SK-N-SH treated with all-trans-retinoic acid at 6 μM for 48 hours (cell line): ENCODE measurements around the gene GRIK3.

Experiments
- RARB ChIP-seq: fragments of 250-450 bp; sonication (Bioruptor Pico); IDR thresholded peaks from 2 replicates; pipeline ENCODE4 v1.8.0; 2021; ENCODE audit warnings: mild to moderate bottlenecking, moderate library complexity
- ZFP30 ChIP-seq: fragments of 450-650 bp; formaldehyde crosslinking; IDR thresholded peaks from 2 replicates; pipeline ENCODE4 v1.5.0; 2022; ENCODE audit warnings: mild to moderate bottlenecking, moderate library complexity

DNA sequence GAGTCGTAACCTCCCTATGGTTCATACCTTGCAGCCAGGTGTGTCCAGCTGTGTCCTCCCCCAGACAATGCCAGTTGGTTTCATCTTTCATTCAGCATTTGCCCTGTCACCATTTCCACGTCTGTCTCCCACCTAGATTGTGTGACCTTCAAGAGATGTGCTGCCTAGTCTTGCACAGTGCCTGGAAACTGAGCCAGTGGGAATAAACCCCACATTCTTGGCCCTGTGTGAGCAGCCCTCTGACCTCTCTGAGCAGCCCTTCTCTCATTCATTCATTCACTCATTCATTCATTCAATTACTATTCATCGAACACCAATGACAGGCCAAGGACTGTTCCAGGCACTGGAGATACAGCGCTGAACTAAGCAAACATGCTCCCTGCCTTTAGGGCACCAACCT lies 115.7 kb downstream of the GRIK3 start:
- TF ChIP-seq ZFP30 (CRISPR knock-in tag), result no peak
- no peak for TF ChIP-seq RARB (CRISPR knock-in tag)
